ENCODE data around the gene KCTD21.

The KCTD21 gene

DNA sequence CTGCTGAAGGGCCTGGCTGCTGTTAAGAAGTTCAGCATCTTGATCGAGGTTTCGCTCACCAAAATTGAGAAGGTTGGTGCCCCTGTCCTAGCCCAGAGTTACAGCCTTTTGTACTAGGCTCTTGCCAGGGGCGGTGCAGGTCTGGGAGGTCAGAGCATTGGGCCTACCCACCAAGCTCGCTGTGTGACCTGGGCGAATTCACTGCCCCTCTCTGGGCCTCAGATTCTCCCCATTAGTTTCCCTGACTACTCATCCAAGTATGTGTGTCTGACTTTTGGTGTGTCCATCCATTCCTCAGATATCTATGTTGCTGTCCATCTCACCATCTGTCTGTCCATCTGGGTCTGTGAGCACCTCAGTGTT lies 11.2 kb upstream of the KCTD21 start:
- TF ChIP-seq, protein P1, sequence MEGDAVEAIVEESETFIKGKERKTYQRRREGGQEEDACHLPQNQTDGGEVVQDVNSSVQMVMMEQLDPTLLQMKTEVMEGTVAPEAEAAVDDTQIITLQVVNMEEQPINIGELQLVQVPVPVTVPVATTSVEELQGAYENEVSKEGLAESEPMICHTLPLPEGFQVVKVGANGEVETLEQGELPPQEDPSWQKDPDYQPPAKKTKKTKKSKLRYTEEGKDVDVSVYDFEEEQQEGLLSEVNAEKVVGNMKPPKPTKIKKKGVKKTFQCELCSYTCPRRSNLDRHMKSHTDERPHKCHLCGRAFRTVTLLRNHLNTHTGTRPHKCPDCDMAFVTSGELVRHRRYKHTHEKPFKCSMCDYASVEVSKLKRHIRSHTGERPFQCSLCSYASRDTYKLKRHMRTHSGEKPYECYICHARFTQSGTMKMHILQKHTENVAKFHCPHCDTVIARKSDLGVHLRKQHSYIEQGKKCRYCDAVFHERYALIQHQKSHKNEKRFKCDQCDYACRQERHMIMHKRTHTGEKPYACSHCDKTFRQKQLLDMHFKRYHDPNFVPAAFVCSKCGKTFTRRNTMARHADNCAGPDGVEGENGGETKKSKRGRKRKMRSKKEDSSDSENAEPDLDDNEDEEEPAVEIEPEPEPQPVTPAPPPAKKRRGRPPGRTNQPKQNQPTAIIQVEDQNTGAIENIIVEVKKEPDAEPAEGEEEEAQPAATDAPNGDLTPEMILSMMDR (IDR thresholded peaks at IDR 0.05; ENCODE audit: borderline replicate concordance, insufficient read depth, low read depth, low read length): no peak
- no peak overlapping the region for H3K4me3 ChIP-seq (ENCODE audit: low read depth, low read length)

DNA sequence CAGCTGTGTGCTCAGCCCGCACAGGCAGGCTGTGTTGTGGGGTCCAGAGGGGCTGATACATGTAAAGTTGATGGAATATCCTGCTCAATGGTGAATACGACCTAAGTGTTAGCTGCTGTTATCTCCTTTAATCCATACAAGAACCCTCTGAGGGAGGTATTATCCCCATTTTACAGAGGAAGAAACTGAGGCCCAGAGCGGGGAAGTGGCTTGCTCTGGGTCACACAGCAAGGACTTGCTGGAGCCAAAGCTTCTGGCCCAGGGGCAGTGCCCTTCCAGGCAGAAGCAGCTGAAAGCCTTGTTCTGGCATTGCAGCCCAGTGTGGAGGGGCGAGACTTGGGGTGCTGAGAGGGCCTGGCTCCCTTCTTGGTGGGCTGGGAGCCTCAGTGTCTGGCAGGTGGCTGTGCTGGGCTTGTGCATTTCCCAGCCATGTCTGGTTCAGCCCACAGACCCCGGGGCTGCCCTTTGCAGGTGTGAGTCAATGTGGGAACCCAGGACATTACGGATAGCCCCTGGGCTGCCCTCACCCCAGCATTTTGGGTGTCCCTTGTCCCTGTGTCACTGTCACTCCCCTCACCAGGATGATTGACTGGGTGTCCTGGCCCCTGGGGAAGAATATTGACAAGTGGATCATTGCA lies 10.7 kb upstream of the KCTD21 start:
- TF ChIP-seq, protein P1 (IDR thresholded peaks at IDR 0.05; ENCODE audit: borderline replicate concordance, insufficient read depth, low read depth, low read length): no peak

DNA sequence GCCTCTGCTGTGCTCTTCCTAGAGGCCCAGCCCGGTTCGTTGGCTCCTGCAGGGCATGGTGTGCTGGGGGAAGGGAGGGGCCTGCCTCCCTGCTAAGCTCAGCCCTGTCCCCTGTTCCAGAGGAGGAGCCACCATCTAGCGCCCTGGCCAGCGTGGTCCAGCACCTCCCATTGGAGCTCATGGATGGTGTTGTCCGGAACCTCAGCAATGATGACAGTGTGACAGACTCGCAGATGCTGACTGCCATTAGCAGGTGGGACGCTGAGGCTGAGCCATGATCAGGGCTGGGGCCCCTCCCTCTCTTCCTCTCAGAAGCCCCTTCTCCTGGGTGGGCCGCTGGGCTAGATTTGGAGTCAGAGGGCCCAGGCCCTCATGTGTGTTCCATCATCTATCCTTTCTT lies 9.4 kb upstream of the KCTD21 start:
- TF ChIP-seq, protein P1 (IDR thresholded peaks at IDR 0.05; ENCODE audit: borderline replicate concordance, insufficient read depth, low read depth, low read length): no peak
- H3K4me3 ChIP-seq (ENCODE audit: low read depth, low read length): no peak overlapping the region

More for the DNA sequence above, 10.7 kb upstream of the KCTD21 start:
- no peak overlapping the region for H3K4me3 ChIP-seq (ENCODE audit: low read depth, low read length)

DNA sequence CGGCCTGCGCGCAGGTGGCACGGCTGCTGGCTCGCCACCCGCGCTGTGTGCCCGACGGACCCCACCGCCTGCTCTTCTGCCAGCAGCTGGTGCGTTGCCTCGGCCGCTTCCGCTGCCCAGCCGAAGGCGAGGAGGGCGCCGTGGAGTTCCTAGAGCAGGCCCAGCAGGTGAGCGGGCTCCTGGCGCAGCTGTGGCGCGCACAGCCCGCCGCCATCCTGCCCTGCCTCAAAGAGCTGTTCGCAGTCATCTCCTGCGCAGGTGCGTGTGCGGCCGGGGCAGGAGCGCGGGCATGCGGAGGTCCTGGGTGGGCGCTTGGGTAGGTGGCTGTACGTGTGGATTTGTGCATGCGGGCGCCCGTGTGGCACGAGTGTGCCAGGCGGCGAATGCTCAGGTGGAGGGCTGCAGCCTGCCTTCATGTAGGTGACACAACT lies 8.2 kb upstream of the KCTD21 start:
- TF ChIP-seq, protein P1 (IDR thresholded peaks at IDR 0.05; ENCODE audit: borderline replicate concordance, insufficient read depth, low read depth, low read length): no peak
- H3K4me3 ChIP-seq (ENCODE audit: low read depth, low read length): no peak overlapping the region

DNA sequence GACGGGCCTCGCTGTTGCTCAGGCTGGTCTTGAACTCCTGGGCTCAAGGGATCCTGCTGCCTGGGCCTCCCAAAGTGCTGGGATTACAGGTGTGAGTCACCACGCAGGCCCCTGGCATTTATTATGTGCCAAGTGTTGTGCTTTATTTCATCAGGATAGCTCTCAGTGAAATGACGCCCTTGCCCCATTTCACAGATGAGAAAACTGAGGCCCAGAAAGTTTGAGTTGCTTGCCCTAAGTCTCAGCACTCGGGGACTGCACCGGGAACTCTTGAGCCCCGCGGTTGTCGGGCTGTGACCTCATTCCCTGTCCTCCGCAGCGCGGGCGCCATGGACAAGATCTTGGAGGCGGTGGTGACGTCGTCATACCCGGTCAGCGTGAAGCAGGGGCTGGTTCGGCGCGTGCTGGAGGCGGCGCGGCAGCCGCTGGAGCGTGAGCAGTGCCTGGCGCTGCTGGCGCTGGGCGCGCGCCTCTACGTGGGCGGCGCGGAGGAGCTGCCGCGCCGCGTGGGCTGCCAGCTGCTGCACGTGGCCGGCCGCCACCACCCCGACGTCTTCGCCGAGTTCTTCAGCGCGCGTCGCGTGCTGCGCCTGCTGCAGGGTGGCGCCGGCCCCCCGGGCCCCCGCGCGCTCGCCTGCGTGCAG lies 7.6 kb upstream of the KCTD21 start:
- H3K4me3 ChIP-seq (ENCODE audit: low read depth, low read length): no peak overlapping the region
- TF ChIP-seq, protein P1 (IDR thresholded peaks at IDR 0.05; ENCODE audit: borderline replicate concordance, insufficient read depth, low read depth, low read length): no peak

DNA sequence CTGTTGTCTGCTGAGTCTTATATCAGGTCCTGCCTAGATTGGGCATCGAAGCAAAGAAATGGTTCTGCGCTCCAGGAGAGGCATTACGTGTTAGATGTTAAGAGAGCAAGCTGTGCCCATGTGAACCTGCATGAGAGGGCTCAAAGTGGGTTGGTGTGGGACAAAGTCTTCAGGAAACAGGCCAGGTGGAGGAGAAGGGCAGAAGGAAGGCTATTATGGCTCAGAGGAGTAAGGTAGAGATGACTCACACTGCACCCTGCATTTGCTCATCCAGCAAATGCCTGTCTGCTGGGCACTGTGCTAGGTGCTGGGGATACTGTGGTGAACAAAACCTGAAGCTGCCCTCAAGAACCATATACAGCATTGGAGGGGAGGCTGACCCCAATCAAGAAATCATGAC lies 6.1 kb upstream of the KCTD21 start:
- H3K4me3 ChIP-seq (ENCODE audit: low read depth, low read length): no peak overlapping the region
- TF ChIP-seq, protein P1 (IDR thresholded peaks at IDR 0.05; ENCODE audit: borderline replicate concordance, insufficient read depth, low read depth, low read length): no peak

DNA sequence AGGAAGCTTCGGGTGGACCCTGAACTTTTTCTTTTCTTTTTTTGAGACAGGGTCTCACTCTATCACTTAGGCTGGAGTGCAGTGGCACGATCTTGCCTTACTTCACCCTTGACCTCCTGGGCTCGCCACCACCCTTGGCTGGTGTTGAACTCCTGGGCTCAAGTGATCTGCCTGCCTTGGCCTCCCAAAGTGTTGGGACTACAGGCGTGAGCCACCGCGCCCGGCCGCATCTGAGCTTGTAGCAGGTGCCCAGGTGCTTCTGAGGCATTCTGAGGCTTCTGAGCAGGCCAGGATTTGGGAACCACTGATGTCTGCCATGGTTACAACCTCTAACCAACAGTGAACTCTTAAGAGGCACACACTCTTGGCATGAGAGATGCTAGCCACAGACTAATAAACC lies 5.4 kb upstream of the KCTD21 start:
- TF ChIP-seq, protein P1 (IDR thresholded peaks at IDR 0.05; ENCODE audit: borderline replicate concordance, insufficient read depth, low read depth, low read length): no peak
- no peak overlapping the region for H3K4me3 ChIP-seq (ENCODE audit: low read depth, low read length)

Data from GM12875 (cell line).